ENCODE results near the gene PKD2L2.

DNA sequence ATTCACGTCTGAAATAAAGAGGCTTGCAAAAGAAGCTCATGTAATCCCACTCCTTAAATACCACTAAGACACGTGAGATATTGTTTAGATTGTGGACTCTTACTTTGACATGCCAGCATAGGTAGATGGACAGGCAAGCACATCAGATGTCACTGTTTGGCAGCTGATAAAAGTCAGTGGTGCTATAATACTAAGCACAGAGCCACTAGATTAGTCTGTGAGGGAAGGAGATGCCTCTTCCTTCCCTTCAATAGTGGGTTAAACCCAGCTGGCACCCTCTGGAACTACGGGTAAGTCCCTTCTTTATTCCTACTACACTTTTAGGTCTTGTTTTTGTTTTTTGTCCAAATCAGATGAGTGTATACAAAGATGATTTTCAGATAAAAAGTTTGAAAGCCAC, 21.6 kb upstream of the PKD2L2 start, which contains the start of gene MYOT:
- TF ChIP-seq, protein P1, sequence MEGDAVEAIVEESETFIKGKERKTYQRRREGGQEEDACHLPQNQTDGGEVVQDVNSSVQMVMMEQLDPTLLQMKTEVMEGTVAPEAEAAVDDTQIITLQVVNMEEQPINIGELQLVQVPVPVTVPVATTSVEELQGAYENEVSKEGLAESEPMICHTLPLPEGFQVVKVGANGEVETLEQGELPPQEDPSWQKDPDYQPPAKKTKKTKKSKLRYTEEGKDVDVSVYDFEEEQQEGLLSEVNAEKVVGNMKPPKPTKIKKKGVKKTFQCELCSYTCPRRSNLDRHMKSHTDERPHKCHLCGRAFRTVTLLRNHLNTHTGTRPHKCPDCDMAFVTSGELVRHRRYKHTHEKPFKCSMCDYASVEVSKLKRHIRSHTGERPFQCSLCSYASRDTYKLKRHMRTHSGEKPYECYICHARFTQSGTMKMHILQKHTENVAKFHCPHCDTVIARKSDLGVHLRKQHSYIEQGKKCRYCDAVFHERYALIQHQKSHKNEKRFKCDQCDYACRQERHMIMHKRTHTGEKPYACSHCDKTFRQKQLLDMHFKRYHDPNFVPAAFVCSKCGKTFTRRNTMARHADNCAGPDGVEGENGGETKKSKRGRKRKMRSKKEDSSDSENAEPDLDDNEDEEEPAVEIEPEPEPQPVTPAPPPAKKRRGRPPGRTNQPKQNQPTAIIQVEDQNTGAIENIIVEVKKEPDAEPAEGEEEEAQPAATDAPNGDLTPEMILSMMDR (IDR thresholded peaks at IDR 0.05): no peak
- TF ChIP-seq POLR2A (IDR thresholded peaks at IDR 0.05): no peak
- no peak for TF ChIP-seq POLR2AphosphoS5 (IDR thresholded peaks at IDR 0.05)

Measured in upper lobe of left lung (tissue), 4 donors.